Measurements from ENCODE around the gene ZNF555. TPM values are rescaled to one million over a fixed set of nuclear protein-coding genes. Genes with fewer than 3 reads are reported as not detected.
"Not testable (repeated sequence)": the region's sequence is repeated elsewhere in the genome, so short reads cannot be mapped to it uniquely, and the experiment has no call there.

The ZNF555 gene
- total RNA-seq, 4 donors from 2014 or later, result 3.9 to 7.3 (median 4.8) TPM

- no peak for TF ChIP-seq CTCF (IDR thresholded peaks at IDR 0.05)
- ATAC-seq (ENCODE audit: low FRiP score), result no peak
- no peak for DNase-seq (ENCODE audit: low spot score)
These were observed 17.6 kb downstream of the ZNF555 start for GRCh38 chr19:2858864-2859263.

GRCh38 chr19:2863816-2864215 is 22.5 kb downstream of the ZNF555 start:
- DNase-seq (ENCODE audit: low spot score), result no peak
- no peak for ATAC-seq (ENCODE audit: low FRiP score)
- TF ChIP-seq CTCF (IDR thresholded peaks at IDR 0.05), result no peak

GRCh38 chr19:2865334-2866100 is 24.2 kb downstream of the ZNF555 start:
- no peak for TF ChIP-seq CTCF (IDR thresholded peaks at IDR 0.05)
- ATAC-seq (ENCODE audit: low FRiP score) (no peak), DNase-seq (ENCODE audit: low spot score) (no peak)

GRCh38 chr19:2866495-2867024 is 25.3 kb downstream of the ZNF555 start:
- ATAC-seq (ENCODE audit: low FRiP score), result no peak
- no peak for TF ChIP-seq CTCF (IDR thresholded peaks at IDR 0.05)

GRCh38 chr19:2867025-2867991 is 26.0 kb downstream of the ZNF555 start, which contains the start of gene ZNF556:
Gene ZNF556, plus strand, starts transcription at chr19:2867335. Its CDS starts 87 bp downstream, at chr19:2867422.
- TF ChIP-seq CTCF (IDR thresholded peaks at IDR 0.05), result no peak
- no peak for ATAC-seq (ENCODE audit: low FRiP score)
- DNase-seq (ENCODE audit: low spot score), result no peak

More at GRCh38 chr19:2866495-2867024, 25.3 kb downstream of the ZNF555 start:
- no peak for DNase-seq (ENCODE audit: low spot score)

- ATAC-seq (ENCODE audit: low FRiP score) (no peak), DNase-seq (ENCODE audit: low spot score) (no peak)
- no peak for TF ChIP-seq CTCF (IDR thresholded peaks at IDR 0.05)
These were observed 28.3 kb downstream of the ZNF555 start for GRCh38 chr19:2869618-2870017.

- not testable (repeated sequence) for ATAC-seq (ENCODE audit: low FRiP score); DNase-seq (ENCODE audit: low spot score)
These were observed 30.9 kb downstream of the ZNF555 start for GRCh38 chr19:2872175-2872574.
